SK-N-SH (cell line): ENCODE measurements around the gene ZNF462. TPM values are rescaled to one million over a fixed set of nuclear protein-coding genes. Genes with fewer than 3 reads are reported as not detected.

Experiments used
- CTCF ChIA-PET: fragments of 300-600, 350-600 bp; formaldehyde crosslinking; extraction: SDS; loops from one replicate; lab custom pipeline; 2021; lab: Yijun Ruan, JAX
- POLR2A ChIA-PET: fragments of 350-600 bp; sonication (Branson Sonifier 250); formaldehyde crosslinking; extraction: SDS; loops from one replicate; lab custom pipeline; 2020; ENCODE audit warnings: antibody characterized with exemption, inconsistent platforms; lab: Yijun Ruan, JAX
- DNase-seq: peaks from one replicate; pipeline ENCODE4 v3.0.0; 2012
- H2AFZ ChIP-seq: fragments of 200-600 bp; sonication (generic); 2 replicates; pipeline ENCODE4 v1.8.1; 2016; ENCODE audit warnings: antibody characterized with exemption, mild to moderate bottlenecking, low read depth
- H3F3A ChIP-seq: fragments of 200-600 bp; sonication (generic); replicated peaks from 2 replicates; pipeline ENCODE3; 2016; ENCODE audit warnings: antibody characterized with exemption, mild to moderate bottlenecking; ENCODE audit not compliant: insufficient read depth
- H3K27ac ChIP-seq, 2 experiments: fragments of 200-500 bp in 1 of 2; fragments of 200-600 bp in 1 of 2; sonication (Bioruptor generic) in 1 of 2; sonication (generic), shearing (Covaris generic) in 1 of 2; 2 replicates each; pipeline versions ENCODE4 v1.5.1 to v1.6.1; 2014 to 2016; ENCODE audit warnings: low read depth in 2 of 2, inconsistent platforms in 1 of 2, low read length in 1 of 2, mild to moderate bottlenecking in 1 of 2, mixed read lengths in 1 of 2
- H3K27me3 ChIP-seq: fragments of 200-600 bp; sonication (generic), shearing (Covaris generic); 2 replicates; pipeline ENCODE4 v1.6.1; 2016; ENCODE audit warnings: mixed run types; ENCODE audit not compliant: insufficient read depth
- H3K36me3 ChIP-seq, 2 experiments: fragments of 200-500 bp in 1 of 2; fragments of 200-600 bp in 1 of 2; sonication (Bioruptor generic) in 1 of 2; sonication (generic) in 1 of 2; replicated peaks in 1 of 2; 2 replicates each; pipeline versions ENCODE3 to v1.5.1; 2014 to 2016; ENCODE audit warnings: low read length in 1 of 2, mild to moderate bottlenecking in 1 of 2; ENCODE audit not compliant: insufficient read depth in 2 of 2, control insufficient read depth in 1 of 2
- H3K4me1 ChIP-seq, 2 experiments: fragments of 200-500 bp in 1 of 2; fragments of 200-600 bp in 1 of 2; sonication (Bioruptor generic) in 1 of 2; sonication (generic), shearing (Covaris generic) in 1 of 2; 2 replicates each; pipeline versions ENCODE4 v1.5.1 to v1.6.1; 2014 to 2016; ENCODE audit warnings: low read depth in 1 of 2, low read length in 1 of 2, mixed run types in 1 of 2; ENCODE audit not compliant: insufficient read depth in 2 of 2, control insufficient read depth in 1 of 2
- H3K4me2 ChIP-seq: fragments of 200-600 bp; sonication (generic), shearing (Covaris generic); 2 replicates; pipeline ENCODE4 v1.6.1; 2017; ENCODE audit warnings: mixed run types
- H3K4me3 ChIP-seq, 2 experiments: fragments of 200-500 bp in 1 of 2; fragments of 200-600 bp in 1 of 2; sonication (Bioruptor generic) in 1 of 2; sonication (generic), shearing (Covaris generic) in 1 of 2; 2 replicates each; pipeline versions ENCODE4 v1.5.1 to v1.8.1; 2014 to 2016; ENCODE audit warnings: low read depth in 2 of 2, inconsistent platforms in 1 of 2, low read length in 1 of 2, mild to moderate bottlenecking in 1 of 2, mixed read lengths in 1 of 2, moderate library complexity in 1 of 2
- H3K79me2 ChIP-seq: fragments of 200-600 bp; sonication (generic); 2 replicates; pipeline ENCODE4 v1.8.1; 2017; ENCODE audit warnings: mild to moderate bottlenecking; ENCODE audit not compliant: insufficient read depth
- H3K9ac ChIP-seq: fragments of 200-600 bp; sonication (generic); 2 replicates; pipeline ENCODE4 v1.6.1; 2017; ENCODE audit warnings: mixed run types
- H3K9me2 ChIP-seq: fragments of 200-600 bp; sonication (generic); 2 replicates; pipeline ENCODE4 v1.6.1; 2017; ENCODE audit warnings: mixed run types
- H3K9me3 ChIP-seq: fragments of 200-600 bp; sonication (generic); 2 replicates; pipeline ENCODE4 v1.6.1; 2017; ENCODE audit warnings: mixed run types, mild to moderate bottlenecking, moderate library complexity
- H4K20me1 ChIP-seq: fragments of 200-600 bp; sonication (generic); 2 replicates; pipeline ENCODE4 v1.6.1; 2017; ENCODE audit warnings: mild to moderate bottlenecking, mixed run types; ENCODE audit not compliant: insufficient read depth
- CTCF ChIP-seq: fragments of 200-600 bp; sonication (generic); IDR thresholded peaks from 2 replicates; pipeline ENCODE4 v1.6.1; 2017; ENCODE audit warnings: antibody characterized with exemption, mild to moderate bottlenecking, moderate library complexity
- ELF1 ChIP-seq: IDR thresholded peaks from 2 replicates; pipeline ENCODE4 v1.4.0; 2012
- EP300 ChIP-seq, 2 experiments: IDR thresholded peaks; 2 replicates each; pipeline versions ENCODE4 v1.4.0 to v1.6.1; 2012; ENCODE audit warnings: borderline replicate concordance in 1 of 2, low read depth in 1 of 2, low read length in 1 of 2
- EZH2phosphoT487 ChIP-seq: fragments of 200-600 bp; sonication (generic); IDR thresholded peaks from 2 replicates; pipeline ENCODE4 v1.6.1; 2017; ENCODE audit warnings: low read depth, mixed run types, mild to moderate bottlenecking, antibody characterized with exemption, moderate library complexity, borderline replicate concordance
- GABPA ChIP-seq: IDR thresholded peaks from 2 replicates; pipeline ENCODE4 v1.4.0; 2012; ENCODE audit warnings: low read depth, mild to moderate bottlenecking
- GATA2 ChIP-seq: sonication (generic); formaldehyde crosslinking; IDR thresholded peaks from 2 replicates; pipeline ENCODE4 v1.5.0; 2020; ENCODE audit warnings: mild to moderate bottlenecking, missing genetic modification reagents
- JUND ChIP-seq: IDR thresholded peaks from 2 replicates; pipeline ENCODE4 v1.4.0; 2012
- MXI1 ChIP-seq: IDR thresholded peaks from 2 replicates; pipeline ENCODE4 v1.6.1; 2012; ENCODE audit warnings: mild to moderate bottlenecking, low read depth, low read length, improper control_type of control experiment
- NRF1 ChIP-seq: IDR thresholded peaks from 2 replicates; pipeline ENCODE4 v1.6.1; 2012; ENCODE audit warnings: low read depth, mild to moderate bottlenecking, low read length
- PBX3 ChIP-seq: IDR thresholded peaks from 2 replicates; pipeline ENCODE4; 2012
- RAD21 ChIP-seq: IDR thresholded peaks from 2 replicates; pipeline ENCODE4 v1.6.1; 2012; ENCODE audit warnings: mild to moderate bottlenecking, low read length
- RCOR1 ChIP-seq: fragments of 150-350 bp; IDR thresholded peaks from 2 replicates; pipeline ENCODE4 v1.6.1; 2017; ENCODE audit warnings: antibody characterized with exemption, low read length
- REST ChIP-seq: IDR thresholded peaks from 2 replicates; pipeline ENCODE4 v1.6.1; 2012; ENCODE audit warnings: mild to moderate bottlenecking, low read depth, low read length, moderate library complexity
- SMC3 ChIP-seq: IDR thresholded peaks from 2 replicates; pipeline ENCODE4 v1.6.1; 2012; ENCODE audit warnings: low read depth, low read length, improper control_type of control experiment
- TAF1 ChIP-seq: IDR thresholded peaks from 2 replicates; pipeline ENCODE4 v1.6.1; 2012; ENCODE audit warnings: low read depth, mild to moderate bottlenecking, low read length, moderate library complexity, borderline replicate concordance
- TCF12 ChIP-seq: IDR thresholded peaks from 2 replicates; pipeline ENCODE4 v1.4.0; 2012
- USF1 ChIP-seq: IDR thresholded peaks from 2 replicates; pipeline ENCODE4 v1.4.0; 2012; ENCODE audit warnings: low read depth, borderline replicate concordance
- YY1 ChIP-seq: IDR thresholded peaks from 2 replicates; pipeline ENCODE4 v1.4.0; 2012; ENCODE audit warnings: low read depth, mild to moderate bottlenecking
- WGBS: methylation state at CpG from one replicate; pipeline ENCODE4 v1.1.6; 2017; ENCODE audit warnings: low lambda C conversion rate; 5-methylcytosine and 5-hydroxymethylcytosine counted together
- polyA plus RNA-seq, 3 experiments: library from polyadenylated mRNA; depleted of rRNA; stranded (reverse); fragments of >200 nt; gene quantifications; 2 replicates each; pipeline ENCODE4 v1.2.3, GENCODE V29; 2012
- TF ChIP-seq, protein P1 (sequence below): IDR thresholded peaks from 2 replicates; pipeline ENCODE4 v1.4.0; 2012; ENCODE audit warnings: low read depth
- TF ChIP-seq, protein P2 (sequence below): fragments of 150-350 bp; IDR thresholded peaks from 2 replicates; pipeline ENCODE4 v1.6.1; 2016; ENCODE audit warnings: mild to moderate bottlenecking, low read depth, low read length

The ZNF462 gene
- polyA plus RNA-seq, 1 of the 3 experiments (the other 2 are of a cell fraction): 5.2 TPM

DNA sequence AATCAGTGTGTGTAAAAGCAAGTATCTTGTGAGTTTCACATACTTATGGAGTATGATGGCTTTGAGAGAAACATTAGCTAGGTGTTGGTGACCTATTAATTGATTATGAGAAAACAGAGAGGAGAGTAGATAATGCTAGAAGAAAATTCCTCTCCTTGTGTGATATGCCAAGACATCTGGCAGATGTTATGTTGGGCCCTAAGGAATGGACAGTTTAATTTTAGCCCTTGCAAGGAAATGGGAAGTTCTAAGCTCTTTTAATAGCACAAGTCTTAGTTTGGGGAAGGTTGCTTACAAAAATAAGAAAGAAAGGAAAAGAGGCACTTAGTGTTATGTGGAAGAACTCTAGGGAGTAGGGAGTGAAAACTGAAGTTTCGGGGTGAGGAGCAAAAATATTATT lies 5.1 kb downstream of the ZNF462 start:
- Histone ChIP-seq H3K79me2 (peaks cover 82% of the 10 kb centered on the region), H3K4me3 (no peak overlapping the region), H3K9me3 (no peaks in the 10 kb centered on the region), H3K9ac (no peak overlapping the region), H3K36me3 (no peaks in the 10 kb centered on the region), H3K27me3 (no peaks in the 10 kb centered on the region), H3K4me2 (no peak overlapping the region), H3F3A (no peaks in the 10 kb centered on the region), H3K4me1 (peaks cover 0 to 4% of the 10 kb centered on the region in 2 experiments; a peak in 2 of 4 replicates), H3K9me2 (no peaks in the 10 kb centered on the region), H3K27ac (no peak overlapping the region), H4K20me1 (no peaks in the 10 kb centered on the region)
- DNase-seq: no peak
- ChIA-PET CTCF (no interaction called here), POLR2A (no interaction called here)
- TF ChIP-seq SMC3 (no peak), ELF1 (no peak), YY1 (no peak), GATA2 (CRISPR knock-in tag) (no peak), REST (no peak), RCOR1 (no peak), EZH2phosphoT487 (no peak), CTCF (no peak), TAF1 (no peak), TCF12 (no peak), JUND (no peak), PBX3 (no peak), MXI1 (no peak), USF1 (no peak), GABPA (no peak), RAD21 (no peak), NRF1 (no peak), EP300 (IDR thresholded peaks at IDR 0.05; ENCODE audit: borderline replicate concordance in 1 of 2, low read depth in 1 of 2, low read length in 1 of 2) (no peak)
- TF ChIP-seq, protein P1, sequence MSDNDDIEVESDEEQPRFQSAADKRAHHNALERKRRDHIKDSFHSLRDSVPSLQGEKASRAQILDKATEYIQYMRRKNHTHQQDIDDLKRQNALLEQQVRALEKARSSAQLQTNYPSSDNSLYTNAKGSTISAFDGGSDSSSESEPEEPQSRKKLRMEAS: no peak
- TF ChIP-seq, protein P2, sequence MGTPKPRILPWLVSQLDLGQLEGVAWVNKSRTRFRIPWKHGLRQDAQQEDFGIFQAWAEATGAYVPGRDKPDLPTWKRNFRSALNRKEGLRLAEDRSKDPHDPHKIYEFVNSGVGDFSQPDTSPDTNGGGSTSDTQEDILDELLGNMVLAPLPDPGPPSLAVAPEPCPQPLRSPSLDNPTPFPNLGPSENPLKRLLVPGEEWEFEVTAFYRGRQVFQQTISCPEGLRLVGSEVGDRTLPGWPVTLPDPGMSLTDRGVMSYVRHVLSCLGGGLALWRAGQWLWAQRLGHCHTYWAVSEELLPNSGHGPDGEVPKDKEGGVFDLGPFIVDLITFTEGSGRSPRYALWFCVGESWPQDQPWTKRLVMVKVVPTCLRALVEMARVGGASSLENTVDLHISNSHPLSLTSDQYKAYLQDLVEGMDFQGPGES: no peak
- TF ChIP-seq, all 33 proteins: peak for 0
- WGBS: 97% methylated on average over 1 of the region's 1 CpG
- H2AFZ ChIP-seq: no peak overlapping the region
